ENCODE data around the gene COL20A1. TPM values are rescaled to one million over a fixed set of nuclear protein-coding genes. Genes with fewer than 3 reads are reported as not detected.

Gene COL20A1
- total RNA-seq, 1 experiment from 2014 or later = 2.3 TPM

GRCh38 chr20:63297796-63298572, 5.0 kb downstream of the COL20A1 start:
- H3K18ac ChIP-seq (ENCODE audit: insufficient read length, low read depth, low read length) = no peak overlapping the region
- H3K14ac ChIP-seq (ENCODE audit: insufficient read depth, low read length) = no peak overlapping the region
- H3K27me3 ChIP-seq (ENCODE audit: insufficient read depth, low read length) = no peaks in the 10 kb centered on the region
- no peak for DNase-seq
- H4K8ac ChIP-seq (replicated peaks; ENCODE audit: insufficient read length, low read depth, low read length) = no peak overlapping the region
- Mint-ChIP-seq H3K9me3 (no peaks in the 10 kb centered on the region), H3K27me3 (ENCODE audit: low read depth) (peaks cover 32% of the 10 kb centered on the region), H3K4me3 (no peak overlapping the region), H3K27ac (no peak overlapping the region), H3K36me3 (ENCODE audit: insufficient read depth in 1 of 3, low read depth in 3 of 3) (no peaks in the 10 kb centered on the region), H3K4me1 (peaks cover 2 to 19% of the 10 kb centered on the region in 2 experiments; a peak in 3 of 4 replicates)
- no peak for TF ChIP-seq CTCF (conservative IDR thresholded peaks at IDR 0.05)
- H2AFZ ChIP-seq (ENCODE audit: low read length) = no peak overlapping the region
- H3K79me1 ChIP-seq (ENCODE audit: insufficient read depth, low read depth, low read length, poor library complexity, severe bottlenecking) = no peaks in the 10 kb centered on the region
- no peak overlapping the region for H3K4ac ChIP-seq (ENCODE audit: low read depth, low read length)
- no peaks in the 10 kb centered on the region for H3K79me2 ChIP-seq (ENCODE audit: insufficient read depth, low read length)
- no peak overlapping the region for H4K91ac ChIP-seq (ENCODE audit: insufficient read length, low read depth, low read length)
- H2BK15ac ChIP-seq (ENCODE audit: low read depth, low read length) = no peak overlapping the region
- no peak overlapping the region for H3K4me2 ChIP-seq (ENCODE audit: insufficient read depth, insufficient read length, low read length)
- no peak overlapping the region for H2BK5ac ChIP-seq (ENCODE audit: insufficient read length, low read length)
- no CpG with 5 or more reads among the region's 16 CpGs for WGBS (ENCODE audit: extremely low coverage, insufficient read length, low lambda C conversion rate)
- no peak overlapping the region for H4K5ac ChIP-seq (ENCODE audit: insufficient read length, low read depth, low read length)
- H4K20me1 ChIP-seq (ENCODE audit: control insufficient read depth, insufficient read depth, insufficient read length) = no peaks in the 10 kb centered on the region
- H3K27ac ChIP-seq (ENCODE audit: insufficient read length, low read depth, low read length) = no peak overlapping the region
- no peak overlapping the region for H3K56ac ChIP-seq (ENCODE audit: insufficient read length, low read depth, low read length)
- no peak overlapping the region for H2BK120ac ChIP-seq (ENCODE audit: low read depth, low read length, poor library complexity, severe bottlenecking)
- no peak overlapping the region for H3T11ph ChIP-seq (ENCODE audit: low read length)
- H3K9ac ChIP-seq (ENCODE audit: extremely low read depth, insufficient read length, low read length) = no peak overlapping the region
- H3K23ac ChIP-seq (ENCODE audit: insufficient read length, low read depth, low read length) = no peak overlapping the region
- H3K23me2 ChIP-seq (ENCODE audit: insufficient read length, low read depth, low read length, poor library complexity, severe bottlenecking) = no peaks in the 10 kb centered on the region
- H3K4me1 ChIP-seq (ENCODE audit: insufficient read depth, low read length) = no peaks in the 10 kb centered on the region; the same call in 1 of the 2 replicates
- H2BK20ac ChIP-seq (ENCODE audit: low read depth, low read length, poor library complexity, severe bottlenecking) = no peak overlapping the region
- H2AK5ac ChIP-seq (ENCODE audit: insufficient read length, low read length) = no peak overlapping the region
- H3K9me3 ChIP-seq (ENCODE audit: control insufficient read depth, low read depth, low read length) = no peaks in the 10 kb centered on the region
- H2BK12ac ChIP-seq (ENCODE audit: insufficient read length, low read depth, low read length) = no peak overlapping the region

Measured in H9 (cell line).